Effector CD8-positive, alpha-beta T cell (primary cell): ENCODE data around the gene LOXL4.

Source experiments
- DNase-seq: peaks from one replicate; lab custom pipeline; 2025; lab: John Stamatoyannopoulos, UW

The LOXL4 gene

DNA sequence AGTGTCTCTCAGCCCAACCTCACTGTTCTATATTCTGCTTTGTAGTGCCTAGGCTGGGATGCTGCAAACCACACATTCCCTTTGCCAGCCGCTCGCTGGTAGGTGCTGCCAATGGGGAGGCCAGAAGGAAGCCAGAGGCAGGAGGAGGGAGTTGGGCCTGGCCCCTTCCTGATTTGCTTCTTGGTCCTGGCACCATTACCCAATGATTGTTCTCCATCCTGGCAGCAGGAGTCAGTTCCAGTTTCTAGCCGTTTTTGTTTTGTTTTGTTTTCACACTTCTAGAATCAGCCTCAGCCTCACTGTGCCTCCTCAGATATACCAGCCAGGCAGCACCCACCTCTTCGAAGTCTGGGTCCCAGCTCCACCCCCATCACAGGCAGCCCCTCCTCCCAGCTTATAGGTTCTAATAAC, 27.4 kb upstream of the LOXL4 start:
- DNase-seq = no peak

GRCh38 chr10:98294270-98294627, 26.3 kb upstream of the LOXL4 start:
- no peak for DNase-seq

DNA sequence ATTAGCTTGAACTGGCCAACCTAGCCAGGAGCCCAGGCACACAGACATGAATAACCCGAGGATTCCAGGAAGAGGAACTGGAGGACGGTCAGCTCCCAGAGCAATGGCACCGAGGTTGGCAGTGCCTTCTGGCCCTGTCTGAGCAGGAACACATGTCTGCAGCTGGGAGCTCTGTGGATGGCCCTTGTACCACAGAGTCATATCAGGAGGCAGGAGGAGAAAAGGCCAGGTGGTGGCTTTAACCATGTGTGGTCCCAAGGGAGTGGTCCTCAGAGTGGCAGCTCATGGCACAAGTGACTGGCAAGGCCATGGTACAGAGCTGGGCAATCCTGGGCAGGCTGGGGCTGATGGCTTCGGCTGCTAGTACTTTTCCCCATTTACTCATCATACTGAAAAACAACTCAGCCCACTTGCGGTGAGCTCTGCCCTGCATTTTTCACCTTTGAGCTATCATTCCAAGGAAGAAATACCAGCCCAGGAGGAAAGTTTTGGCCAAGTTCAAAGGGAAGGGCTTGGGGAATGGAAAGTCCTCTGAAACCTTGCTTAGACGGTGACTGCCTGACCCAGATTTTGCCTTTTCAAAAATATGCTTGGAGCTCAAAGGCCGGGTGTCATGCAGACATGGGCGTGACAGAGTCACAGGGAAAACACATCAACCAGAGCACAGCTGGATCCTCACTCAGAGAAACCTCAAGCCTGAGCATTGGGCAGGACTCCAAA, 25.7 kb upstream of the LOXL4 start:
- DNase-seq = no peak

DNA sequence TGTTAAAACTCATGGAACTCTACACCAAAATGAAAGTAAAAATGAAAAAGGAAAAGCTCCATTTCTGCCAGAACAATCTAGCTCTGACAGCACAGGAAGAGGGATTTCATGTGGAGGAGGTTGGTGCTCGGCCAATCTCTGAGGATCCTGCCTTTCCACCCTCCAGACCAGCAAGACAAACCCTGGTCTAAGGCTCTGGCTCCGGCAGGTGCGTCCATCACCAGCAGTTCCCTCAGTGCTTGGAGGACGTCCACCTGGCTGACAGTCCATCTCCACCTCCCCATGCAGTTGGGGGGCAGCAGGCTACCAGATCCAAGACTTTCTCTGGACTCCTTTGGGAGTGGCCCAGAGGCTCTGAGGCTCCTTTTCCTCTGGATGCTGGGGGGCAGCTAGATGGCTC, 25.0 kb upstream of the LOXL4 start:
- no peak for DNase-seq

DNA sequence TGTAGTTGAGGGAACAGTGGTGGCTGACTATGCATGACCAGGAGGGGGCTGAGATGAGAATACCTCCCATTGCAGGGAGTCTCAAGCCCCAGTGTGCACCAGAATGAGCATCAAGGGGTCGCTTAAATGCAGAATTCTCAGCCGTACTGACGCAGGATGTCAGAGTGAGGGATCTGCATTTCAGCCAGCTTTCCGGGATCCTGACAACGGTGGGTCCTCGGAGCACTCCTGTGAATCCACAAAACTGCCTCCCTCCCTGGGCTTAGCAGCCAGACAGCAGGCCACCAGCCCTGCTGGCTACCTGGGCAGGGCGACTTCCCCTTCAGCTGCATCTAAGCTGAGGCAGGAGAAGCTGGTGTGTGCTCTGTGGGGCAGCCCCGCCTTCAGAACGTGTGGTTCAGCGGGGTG, 21.8 kb upstream of the LOXL4 start:
- no peak for DNase-seq

DNA sequence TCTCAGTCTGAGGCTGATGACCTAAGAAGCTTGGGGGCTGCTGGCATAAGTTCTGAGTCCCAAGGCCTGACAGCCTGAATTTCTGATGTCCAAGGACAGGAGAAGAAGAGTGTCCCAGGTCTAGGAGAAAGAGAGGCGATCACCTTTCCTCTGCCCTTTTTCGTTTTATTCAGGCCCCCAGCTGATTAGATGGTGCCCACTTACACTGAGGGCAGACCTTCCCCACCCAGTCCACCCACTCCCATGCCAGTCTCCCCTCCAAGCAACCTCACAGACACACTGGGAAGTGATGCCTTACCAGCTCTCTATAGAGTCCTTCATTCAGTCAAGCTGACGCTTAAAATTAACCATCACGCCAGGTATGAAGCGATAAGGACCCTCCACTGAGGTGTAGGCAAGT, 19.3 kb upstream of the LOXL4 start:
- DNase-seq = no peak

DNA sequence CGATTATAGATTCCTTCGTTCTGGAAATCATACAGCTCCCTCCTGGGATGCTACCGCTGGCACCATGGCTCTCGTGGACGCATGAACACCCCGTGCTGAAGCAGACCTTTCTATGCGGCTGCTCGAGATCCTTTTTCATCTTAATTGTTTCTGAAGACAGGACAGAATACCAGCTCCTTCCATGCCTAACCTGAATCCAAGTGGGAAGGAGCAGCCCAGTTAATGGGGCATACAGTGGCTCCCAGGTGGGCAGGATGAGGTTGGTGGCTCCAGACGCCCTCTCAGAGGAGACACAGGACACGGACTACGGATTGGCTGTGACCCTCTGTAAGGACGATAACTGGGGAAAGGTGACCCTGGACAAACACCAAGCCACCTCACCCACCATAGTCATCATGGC, 18.4 kb upstream of the LOXL4 start:
- no peak for DNase-seq

DNA sequence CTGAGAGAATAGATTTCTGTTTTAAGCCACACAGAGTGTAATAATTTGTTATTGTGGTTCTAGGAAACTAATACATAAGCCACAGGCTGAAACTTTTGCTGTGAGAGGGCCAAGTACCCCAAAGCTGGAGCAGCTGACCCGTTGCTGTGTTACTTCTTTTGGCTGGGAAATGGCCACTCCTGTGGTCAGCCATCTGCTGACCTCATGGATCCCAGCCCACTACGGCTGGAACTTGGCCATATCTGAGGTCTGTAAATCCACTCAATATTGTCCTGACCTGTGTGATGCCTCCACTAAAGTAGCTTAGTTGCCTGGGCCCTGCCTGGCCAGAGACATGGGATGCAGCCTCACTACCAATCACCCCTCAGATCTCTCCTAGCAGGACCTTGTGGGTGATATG, 17.4 kb upstream of the LOXL4 start:
- DNase-seq = no peak

- no peak for DNase-seq
These were observed 8.3 kb upstream of the LOXL4 start for GRCh38 chr10:98276311-98276710.

GRCh38 chr10:98274562-98274961, 6.6 kb upstream of the LOXL4 start:
- DNase-seq = no peak

DNA sequence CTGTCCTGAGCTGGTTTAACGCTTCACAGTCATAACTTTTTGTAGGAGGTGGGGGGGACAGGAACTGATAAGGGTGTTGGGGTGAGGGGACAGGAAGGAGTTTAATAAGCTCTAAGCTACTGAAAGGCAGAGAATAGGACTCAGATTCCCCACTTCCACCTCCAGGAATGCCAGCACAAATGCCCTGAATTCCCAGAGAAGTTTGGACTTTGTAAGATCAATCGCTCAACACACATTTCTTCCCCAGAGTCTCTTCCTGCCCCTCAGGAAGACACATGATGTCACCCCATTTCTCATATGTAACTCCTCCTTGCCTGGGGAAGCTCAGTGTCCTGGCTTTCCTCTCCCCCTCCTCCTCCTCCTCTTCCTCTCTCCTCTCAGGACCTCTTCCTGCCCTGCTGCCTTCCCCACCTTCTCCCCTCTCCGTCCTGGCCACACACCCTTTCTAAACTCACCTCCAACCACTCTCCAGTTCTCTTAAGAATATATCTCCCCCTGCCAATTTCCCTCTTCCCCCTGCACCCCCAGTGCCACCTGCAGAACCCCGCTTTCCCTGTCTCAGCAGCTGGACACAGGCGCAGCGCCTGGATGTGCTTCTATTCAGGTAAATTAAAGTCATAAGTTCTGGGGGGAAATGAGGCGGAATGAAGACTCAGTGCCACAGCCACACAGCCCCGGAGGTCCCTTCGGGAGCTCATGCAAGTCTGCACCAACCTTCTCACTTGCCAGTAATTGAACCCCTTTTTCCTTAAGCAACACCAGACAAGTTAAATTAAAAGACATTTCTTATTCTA, 5.3 kb upstream of the LOXL4 start:
- no peak for DNase-seq

DNA sequence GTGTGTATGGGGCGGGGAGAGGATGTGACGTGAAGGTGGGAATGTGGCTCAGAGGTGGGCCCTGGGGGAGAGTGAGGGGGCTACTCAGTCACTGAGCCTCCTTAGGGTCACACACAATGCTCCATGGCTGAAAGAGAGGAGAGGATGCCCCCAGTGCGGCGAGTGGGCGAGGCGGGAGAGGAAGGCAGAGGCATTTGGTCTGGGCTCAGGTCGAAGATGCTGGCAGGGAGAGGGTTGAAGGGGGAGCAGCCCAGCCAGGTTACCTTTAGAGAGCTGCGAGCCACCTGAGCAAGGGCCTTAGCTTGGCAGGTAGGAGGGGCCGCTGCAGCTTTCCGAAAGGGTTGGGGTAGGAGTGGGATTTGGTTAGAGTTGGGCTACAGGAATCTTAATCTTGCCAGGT, 4.7 kb upstream of the LOXL4 start:
- no peak for DNase-seq

DNA sequence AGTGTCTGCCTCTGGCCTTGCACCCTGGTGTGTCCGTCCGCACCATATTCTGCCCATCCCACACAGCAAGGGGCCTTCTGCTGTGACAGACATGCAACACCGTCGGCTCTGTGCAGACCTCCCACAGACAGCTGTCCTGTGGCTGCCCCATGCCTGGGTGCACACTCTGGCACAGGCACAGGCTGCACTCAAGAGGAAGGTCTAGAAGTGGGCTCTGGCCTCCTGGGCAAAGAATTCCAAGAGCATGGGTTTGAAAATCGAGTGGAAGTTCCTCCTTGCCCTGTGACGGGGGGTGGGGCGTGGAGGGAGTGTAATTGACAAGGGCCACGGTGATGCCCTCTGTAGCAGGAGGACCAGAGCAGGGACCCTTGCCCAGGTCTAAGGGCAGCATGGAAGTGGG, 4.3 kb upstream of the LOXL4 start:
- no peak for DNase-seq

- no peak for DNase-seq
These were observed 2.8 kb upstream of the LOXL4 start for GRCh38 chr10:98270786-98271185.

GRCh38 chr10:98270073-98270740, 2.2 kb upstream of the LOXL4 start:
- DNase-seq = no peak

DNA sequence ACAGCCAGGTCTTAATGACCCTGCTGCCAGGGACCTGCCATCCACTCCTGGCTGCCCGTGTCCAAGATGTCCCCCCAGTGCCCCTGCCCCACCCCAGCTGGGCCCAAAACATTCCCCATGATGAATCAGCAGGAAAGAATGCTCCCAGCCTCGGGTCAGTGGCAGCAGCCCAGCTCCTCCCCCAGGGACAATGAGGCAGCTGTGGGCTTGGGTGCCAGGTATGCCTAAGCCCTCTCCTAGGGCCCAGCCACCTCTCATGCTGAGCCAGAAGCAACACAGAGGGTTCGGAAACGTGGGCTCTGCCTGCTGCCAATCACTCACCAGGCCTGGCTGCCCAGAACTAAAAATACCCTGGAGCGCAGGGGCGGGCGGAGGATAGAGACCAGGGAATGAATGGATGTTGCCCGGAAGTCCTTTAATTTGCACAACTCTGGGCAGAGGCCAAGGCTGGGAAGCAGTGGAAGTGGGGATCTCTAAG, 1.5 kb upstream of the LOXL4 start:
- DNase-seq = no peak

DNA sequence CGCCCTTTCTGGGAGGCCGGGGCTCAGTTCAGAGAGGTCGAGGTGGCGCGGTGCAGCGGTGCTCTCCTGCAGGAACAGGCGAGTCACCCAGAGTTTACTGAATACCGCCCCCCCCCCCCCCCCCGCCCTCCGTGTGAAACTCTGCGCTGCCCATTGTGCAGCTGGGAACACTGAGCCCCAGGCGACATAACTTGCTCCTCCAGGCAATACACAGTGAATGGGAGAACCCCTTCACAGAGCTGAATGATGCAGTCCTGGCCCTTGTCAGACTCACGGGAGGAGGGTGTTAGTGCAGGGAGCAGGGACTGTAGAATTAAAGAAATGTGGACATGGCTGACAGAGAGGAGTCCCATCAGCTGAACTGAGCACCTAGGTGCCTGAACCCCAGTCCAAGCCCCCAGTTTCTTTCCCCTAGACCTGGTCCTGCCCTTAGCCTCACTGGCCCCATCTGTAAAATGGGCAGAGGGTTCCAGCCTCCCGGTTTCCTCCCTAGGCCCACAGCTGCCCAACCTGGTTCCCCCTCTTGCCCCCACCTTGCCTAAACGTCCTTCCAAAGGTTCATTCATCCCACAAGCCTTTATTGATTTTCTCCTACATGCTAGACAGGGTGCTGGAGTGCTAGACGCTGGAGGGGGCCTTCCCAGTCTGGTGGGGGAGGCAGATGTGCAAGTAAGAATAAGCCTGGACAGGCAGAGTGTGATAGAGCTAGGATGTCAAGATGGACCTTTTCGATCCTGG, 869 bp upstream of the LOXL4 start:
- DNase-seq = no peak

DNA sequence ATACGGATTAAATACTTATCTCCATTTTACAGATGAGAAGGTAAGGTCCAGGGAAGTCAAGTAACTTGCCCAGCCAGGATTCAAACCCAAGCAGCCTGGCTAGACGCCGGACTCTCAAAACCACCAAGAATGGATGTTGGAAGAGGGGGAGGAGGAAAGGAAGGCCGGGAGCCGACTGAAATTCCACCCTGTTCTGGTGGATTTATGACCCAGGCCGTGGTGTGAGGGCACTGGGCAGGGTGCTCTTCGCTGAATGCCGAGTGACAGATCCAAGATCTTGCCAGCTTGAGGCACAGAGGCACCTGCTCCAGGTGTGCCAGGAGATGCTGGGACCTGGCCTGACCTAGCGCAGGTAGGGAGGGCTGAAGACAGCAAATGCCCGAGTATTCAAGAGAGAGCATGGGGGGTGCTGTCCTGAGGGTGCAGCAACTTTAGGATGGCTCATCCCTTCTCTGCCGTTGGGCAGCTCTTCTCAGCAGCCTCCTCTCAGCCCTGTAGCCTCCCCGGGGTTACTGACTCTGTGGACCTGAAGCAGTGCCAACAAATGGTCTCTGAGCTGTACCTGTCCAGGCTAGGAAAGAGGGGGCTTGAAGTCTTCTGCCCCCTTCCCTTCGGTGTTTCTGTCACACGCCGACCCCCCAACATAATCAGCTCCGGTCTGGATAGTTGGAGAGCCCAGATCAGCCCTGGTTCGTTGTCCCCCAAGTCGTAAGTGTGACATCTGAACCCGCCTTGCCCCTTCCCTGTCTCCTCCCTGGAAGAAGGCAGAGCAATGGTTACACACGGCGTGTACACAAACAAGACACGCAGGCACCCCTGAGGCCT, 713 bp downstream of the LOXL4 start:
- no peak for DNase-seq

GRCh38 chr10:98266647-98267046, 1.3 kb downstream of the LOXL4 start:
- no peak for DNase-seq

- no peak for DNase-seq
These were observed 2.3 kb downstream of the LOXL4 start for GRCh38 chr10:98265403-98266378.
